K562 (cell line): Measurements from ENCODE around the gene CREB5. TPM values are rescaled to one million over a fixed set of nuclear protein-coding genes. Genes with fewer than 3 reads are reported as not detected.

Experiments used
- ATAC-seq: fragments of 200-7000 bp; cut with Tn5 transposase; 3 replicates; pipeline ENCODE4 v1.9.1; 2020; ENCODE audit warnings: moderate library complexity
- BruUV-seq: library from RNA; stranded (reverse); fragments of 400-500 nt; replicated peaks from 2 replicates; lab custom pipeline; 2021; lab: Mats Ljungman, UMichigan
- CTCF ChIA-PET: fragments of 300-600 bp; formaldehyde crosslinking; extraction: SDS; loops from one replicate; lab custom pipeline; 2021; ENCODE audit warnings: low intra/inter-chr PET ratio; lab: Yijun Ruan, JAX
- POLR2A ChIA-PET: fragments of 300-600, 350-650 bp; sonication (Branson Sonifier 250); formaldehyde crosslinking; extraction: SDS; loops from one replicate; lab custom pipeline; 2021; ENCODE audit warnings: antibody characterized with exemption, inconsistent platforms; lab: Yijun Ruan, JAX
- DNase-seq, 4 experiments: peaks; one replicate each; pipeline versions ENCODE4 v3.0.0 to v3.0.0-alpha.2; 2011 to 2018; ENCODE audit warnings: low spot score in 3 of 4, mixed read lengths in 3 of 4; ENCODE audit errors: extremely low read depth in 1 of 4
- FAIRE-seq: peaks from 2 replicates; lab custom pipeline; 2011; peaks lifted over from hg19 to GRCh38; lab: Jason Lieb, UNC
- H2AFZ ChIP-seq: 2 replicates; pipeline ENCODE4 v1.6.0; 2011; ENCODE audit warnings: low read depth, low read length, control low read depth, inconsistent platforms
- H3K27ac ChIP-seq: fragments of 200-600 bp; 3 replicates; pipeline ENCODE4 v1.8.0; 2011; ENCODE audit warnings: low read depth, mild to moderate bottlenecking, control low read depth, inconsistent platforms, low read length, moderate library complexity, mixed read lengths; ENCODE audit errors: extremely low read depth
- H3K27me3 ChIP-seq, 2 experiments: fragments of 300-600 bp in 1 of 2; 2 replicates in 1 of 2; 3 replicates in 1 of 2; pipeline versions ENCODE4 v1.6.0 to v1.8.0; 2011; ENCODE audit warnings: inconsistent platforms in 2 of 2, low read length in 2 of 2, mild to moderate bottlenecking in 1 of 2, mixed read lengths in 1 of 2, moderate library complexity in 1 of 2; ENCODE audit not compliant: control insufficient read depth in 2 of 2, insufficient read depth in 2 of 2
- H3K36me3 ChIP-seq: fragments of 300-600 bp; 3 replicates; pipeline ENCODE4 v1.8.0; 2011; ENCODE audit warnings: mild to moderate bottlenecking, low read length, inconsistent platforms; ENCODE audit not compliant: control insufficient read depth, insufficient read depth
- H3K4me1 ChIP-seq, 2 experiments: fragments of 200-600 bp in 1 of 2; replicated peaks in 1 of 2; 2 replicates in 1 of 2; 3 replicates in 1 of 2; pipeline versions ENCODE4 v1.5.1 to v1.8.0; 2011; ENCODE audit warnings: inconsistent platforms in 2 of 2, low read length in 2 of 2, mild to moderate bottlenecking in 1 of 2, mixed read lengths in 1 of 2, moderate library complexity in 1 of 2; ENCODE audit not compliant: control insufficient read depth in 2 of 2, insufficient read depth in 2 of 2
- H3K4me2 ChIP-seq: 2 replicates; pipeline ENCODE4 v1.6.1; 2011; ENCODE audit warnings: low read length, control low read depth, inconsistent platforms, mixed read lengths; ENCODE audit not compliant: insufficient read depth
- H3K4me3 ChIP-seq: fragments of 200-600 bp; sonication (generic), shearing (Covaris generic); 2 replicates; pipeline ENCODE4 v1.5.1; 2016; ENCODE audit warnings: control low read depth, inconsistent platforms
- H3K79me2 ChIP-seq: fragments of 200-600 bp; 3 replicates; pipeline ENCODE4 v1.8.0; 2011; ENCODE audit warnings: low read length, inconsistent platforms; ENCODE audit not compliant: control insufficient read depth, insufficient read depth
- H3K9ac ChIP-seq, 2 experiments: 2 replicates each; pipeline versions ENCODE4 v1.6.0 to v1.6.1; 2011; ENCODE audit warnings: low read depth in 2 of 2, low read length in 2 of 2, control low read depth in 1 of 2, inconsistent platforms in 1 of 2, mild to moderate bottlenecking in 1 of 2, mixed read lengths in 1 of 2; ENCODE audit not compliant: insufficient read depth in 1 of 2
- H3K9me1 ChIP-seq: one replicate; pipeline ENCODE4 v1.6.0; 2011; ENCODE audit warnings: inconsistent platforms, mild to moderate bottlenecking, low read length, moderate library complexity; ENCODE audit not compliant: control insufficient read depth, insufficient read depth
- H3K9me3 ChIP-seq: replicated peaks from 2 replicates; pipeline ENCODE4 v1.5.1; 2011; ENCODE audit warnings: low read depth, low read length, inconsistent platforms; ENCODE audit not compliant: control insufficient read depth, insufficient read depth
- H4K20me1 ChIP-seq: replicated peaks from 2 replicates; pipeline ENCODE4 v1.6.1; 2011; ENCODE audit warnings: low read length, inconsistent platforms, mixed read lengths; ENCODE audit not compliant: control insufficient read depth, insufficient read depth
- ARID2 ChIP-seq: fragments of 450-650 bp; IDR thresholded peaks from 2 replicates; pipeline ENCODE4 v1.6.1; 2017; ENCODE audit warnings: antibody characterized with exemption, mild to moderate bottlenecking
- ASH1L ChIP-seq: fragments of 450-650 bp; IDR thresholded peaks from 2 replicates; pipeline ENCODE4 v1.6.1; 2018; ENCODE audit warnings: borderline replicate concordance, mild to moderate bottlenecking, low read depth; ENCODE audit not compliant: partially characterized antibody
- E4F1 ChIP-seq: fragments of 250-450 bp; sonication (Bioruptor Pico); IDR thresholded peaks from 2 replicates; pipeline ENCODE4 v1.5.0; 2021; ENCODE audit warnings: mild to moderate bottlenecking, borderline replicate concordance
- LEF1 ChIP-seq: fragments of 450-650 bp; IDR thresholded peaks from 2 replicates; pipeline ENCODE4 v1.6.1; 2016; ENCODE audit warnings: mild to moderate bottlenecking
- NUFIP1 ChIP-seq: fragments of 450-650 bp; IDR thresholded peaks from 2 replicates; pipeline ENCODE4 v1.6.1; 2018; ENCODE audit not compliant: partially characterized antibody
- SNIP1 ChIP-seq: fragments of 450-650 bp; IDR thresholded peaks from 2 replicates; pipeline ENCODE4 v1.7.1; 2017; ENCODE audit warnings: low read depth, mild to moderate bottlenecking
- STAG1 ChIP-seq: sonication (generic); formaldehyde crosslinking; IDR thresholded peaks from 2 replicates; pipeline ENCODE4 v1.5.0; 2020; ENCODE audit warnings: missing genetic modification reagents, borderline replicate concordance
- YBX1 ChIP-seq: fragments of 450-650 bp; IDR thresholded peaks from 2 replicates; pipeline ENCODE4 v1.7.1; 2016; ENCODE audit warnings: mild to moderate bottlenecking
- ZNF232 ChIP-seq: sonication (generic); formaldehyde crosslinking; IDR thresholded peaks from 2 replicates; pipeline ENCODE4 v1.8.0; 2022; ENCODE audit warnings: mild to moderate bottlenecking, missing genetic modification reagents
- ZNF384 ChIP-seq: IDR thresholded peaks from 2 replicates; pipeline ENCODE4 v1.6.1; 2012; ENCODE audit warnings: low read depth, low read length, improper control_type of control experiment
- ZNF398 ChIP-seq: fragments of 250-450 bp; sonication (Bioruptor Pico); IDR thresholded peaks from 2 replicates; pipeline ENCODE4 v1.8.0; 2021; ENCODE audit warnings: moderate library complexity, mild to moderate bottlenecking, inconsistent platforms
- ZNF699 ChIP-seq: fragments of 250-450 bp; sonication (Bioruptor Pico); IDR thresholded peaks from 2 replicates; pipeline ENCODE4 v1.8.0; 2021; ENCODE audit warnings: mild to moderate bottlenecking, moderate library complexity; ENCODE audit not compliant: insufficient replicate concordance
- WGBS: fragments of 100-300 bp; shearing (Covaris generic); methylation state at CpG from one replicate; pipeline ENCODE4 v1.1.6; 2016; ENCODE audit warnings: low coverage, mixed read lengths; ENCODE audit not compliant: insufficient coverage; ENCODE audit errors: missing lambda C conversion rate; 5-methylcytosine and 5-hydroxymethylcytosine counted together
- in situ Hi-C: fragments of 300-500 bp; cut with MboI; formaldehyde crosslinking; loops from 4 replicates; pipeline ENCODE4 v1.15.0; 2018; ENCODE audit warnings: inconsistent platforms, mixed read lengths
- intact Hi-C: fragments of 100-400 bp; cut with micrococcal nuclease; formaldehyde crosslinking; loops from 2 replicates; pipeline ENCODE4 v1.14.2; 2022
- polyA plus RNA-seq, 8 experiments: library from polyadenylated mRNA; depleted of rRNA in 4 of 8; stranded (reverse) in 5 of 8; unstranded in 3 of 8; fragments of >200 nt; fragmentation: Nextera tagmentation in 2 of 8; fragmentation: Illumina TruSeq in 1 of 8; extraction: Ambion mirVana in 2 of 8; extraction: Trizol in 1 of 8; gene quantifications; 2 replicates each; pipeline versions ENCODE4 v1.2.1 to v1.2.3, GENCODE V29; 2011 to 2014; ENCODE audit warnings: inconsistent platforms in 1 of 8, missing spikeins in 1 of 8
- total RNA-seq, 7 experiments: library from RNA; depleted of rRNA in 6 of 7; stranded (reverse); fragments of >200 nt in 6 of 7; fragmentation: Illumina TruSeq in 2 of 7; extraction: Trizol in 2 of 7; gene quantifications; 2 replicates each; pipeline versions ENCODE4 v1.2.1 to v1.2.3, GENCODE V29; 2011 to 2021; ENCODE audit warnings: low replicate concordance in 1 of 7

The CREB5 gene
- total and polyA plus RNA-seq, 9 of the 15 experiments (the other 6 are each of a cell fraction or from before 2014, with no cell fraction given) = 0.33 to 6.4 (median 1.8) TPM

GRCh38 chr7:28539289-28539981 lies 127.1 kb downstream of the CREB5 start:
- no peaks in the 10 kb centered on the region for H3K36me3 ChIP-seq
- no peaks in the 10 kb centered on the region for H3K79me2 ChIP-seq
- H3K4me3 ChIP-seq = no peak overlapping the region
- H3K4me1 ChIP-seq = no peaks in the 10 kb centered on the region
- in situ Hi-C loops = no loop called here
- 0% methylated on average over 3 of the region's 3 CpGs for WGBS
- DNase-seq (no peak), ATAC-seq (no peak), FAIRE-seq (no peak)
- H3K27me3 ChIP-seq = 0 out of 5 replicates have a peak, but pooled peaks cover 0 to 3% of the 10 kb centered on the region in 2 experiments
- H3K9me3 ChIP-seq = no peaks in the 10 kb centered on the region
- H4K20me1 ChIP-seq = no peaks in the 10 kb centered on the region
- no peak overlapping the region for H3K9ac ChIP-seq
- ChIA-PET CTCF (no interaction called here), POLR2A (no interaction called here)
- H3K4me2 ChIP-seq = no peak overlapping the region
- intact Hi-C loops = no loop called here
- no TSS peak for BruUV-seq
- H3K27ac ChIP-seq = no peak overlapping the region
- H2AFZ ChIP-seq = no peak overlapping the region
- H3K9me1 ChIP-seq = no peaks in the 10 kb centered on the region
- no peak for TF ChIP-seq ZNF232

GRCh38 chr7:28542410-28542809 lies 130.1 kb downstream of the CREB5 start:
- Histone ChIP-seq H3K4me1 (no peaks in the 10 kb centered on the region), H3K4me3 (no peak overlapping the region), H3K4me2 (no peak overlapping the region), H3K27ac (no peak overlapping the region), H3K9me1 (no peaks in the 10 kb centered on the region), H3K9me3 (no peaks in the 10 kb centered on the region), H2AFZ (no peak overlapping the region), H3K27me3 (no peaks in the 10 kb centered on the region), H3K36me3 (no peaks in the 10 kb centered on the region), H4K20me1 (no peaks in the 10 kb centered on the region), H3K79me2 (no peaks in the 10 kb centered on the region), H3K9ac (no peak overlapping the region)
- in situ Hi-C loops (no loop called here), intact Hi-C loops (no loop called here)
- BruUV-seq = no TSS peak
- no peak for ATAC-seq
- CTCF ChIA-PET = no interaction called here
- no peak for FAIRE-seq
- WGBS = 6% methylated on average over 3 of the region's 3 CpGs
- POLR2A ChIA-PET = interaction anchor here (0.6 to 0.8 kb wide), 2 partner anchors 17 to 267 kb away, joined by 3 read pairs; no protein-coding TSS in a partner anchor
- DNase-seq = no peak
- TF ChIP-seq ZNF384 (no peak), E4F1 (CRISPR knock-in tag) (no peak), STAG1 (no peak), YBX1 (no peak), ZNF699 (CRISPR knock-in tag) (no peak), ARID2 (no peak), ASH1L (no peak), SNIP1 (no peak), NUFIP1 (no peak), LEF1 (no peak), ZNF398 (CRISPR knock-in tag) (no peak)
